ENCODE measurements around the gene EZR. TPM values are rescaled to one million over a fixed set of nuclear protein-coding genes. Genes with fewer than 3 reads are reported as not detected.

The EZR gene
- total RNA-seq, 1 donor from 2014 or later, result 21.4 TPM

DNA sequence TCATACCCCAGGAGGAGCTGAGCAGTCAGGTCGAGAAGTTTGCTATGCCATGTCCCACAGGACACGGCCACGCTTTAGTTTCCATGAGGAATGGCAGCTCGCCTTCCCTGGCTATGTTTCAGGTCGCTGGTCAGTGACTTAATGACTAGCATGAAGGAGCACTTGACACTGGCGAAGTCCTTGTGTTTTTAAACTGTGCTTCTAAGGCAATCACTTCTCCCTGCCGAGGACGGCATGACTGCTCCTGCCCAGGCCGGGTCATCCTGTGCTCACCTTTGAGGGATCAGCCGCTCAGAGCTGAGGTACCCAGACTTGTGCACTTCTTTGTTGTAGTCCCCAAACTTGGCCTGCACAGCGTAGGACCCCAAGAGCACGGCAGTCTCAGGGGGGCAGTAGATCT, 34.1 kb downstream of the EZR start:
- Histone ChIP-seq H3K9me3 (ENCODE audit: control insufficient read depth in 3 of 3, low read length in 3 of 3) (no peaks in the 10 kb centered on the region), H3K27ac (ENCODE audit: low read depth, low read length) (no peak overlapping the region), H3K27me3 (ENCODE audit: control insufficient read depth in 3 of 3, insufficient read depth in 3 of 3, low read length in 3 of 3) (no peaks in the 10 kb centered on the region), H3K9ac (ENCODE audit: low read depth in 1 of 3, low read length in 3 of 3) (no peak overlapping the region), H3K36me3 (ENCODE audit: control insufficient read depth in 3 of 3, insufficient read depth in 3 of 3, low read length in 3 of 3) (peaks cover 26 to 43% (median 40%) of the 10 kb centered on the region in 3 donors), H3K4me1 (ENCODE audit: control insufficient read depth in 3 of 3, insufficient read depth in 3 of 3, low read length in 3 of 3) (peaks cover 0 to 2% (median 0%) of the 10 kb centered on the region in 3 donors), H3K4me3 (ENCODE audit: low read length in 3 of 3) (no peak overlapping the region)

DNA sequence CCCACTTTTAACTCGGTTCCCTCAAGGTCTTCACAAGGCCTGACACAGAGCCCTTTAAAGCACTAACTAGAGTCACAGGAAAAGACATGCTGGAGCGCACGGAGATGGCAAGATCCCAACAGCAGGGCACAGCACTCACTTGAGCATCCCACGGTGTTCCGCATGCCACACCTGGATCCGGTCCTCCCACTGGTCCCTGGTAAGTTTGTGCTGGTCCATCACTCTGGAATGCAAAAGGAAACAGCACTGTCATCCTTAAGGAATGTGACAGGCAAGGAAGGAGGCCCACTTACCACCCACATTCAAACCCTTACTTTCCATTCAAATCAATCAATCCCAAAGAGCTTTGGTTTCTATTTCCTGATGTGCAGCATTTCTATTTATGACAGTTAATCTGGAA, 34.7 kb downstream of the EZR start:
- peaks cover 26 to 43% (median 40%) of the 10 kb centered on the region in 3 donors for H3K36me3 ChIP-seq (ENCODE audit: control insufficient read depth in 3 of 3, insufficient read depth in 3 of 3, low read length in 3 of 3)

GRCh38 chr6:158783851-158784250, 35.3 kb downstream of the EZR start:
- no peak overlapping the region for H3K9ac ChIP-seq (ENCODE audit: low read depth in 1 of 3, low read length in 3 of 3)
- H3K27me3 ChIP-seq (ENCODE audit: control insufficient read depth in 3 of 3, insufficient read depth in 3 of 3, low read length in 3 of 3), result no peaks in the 10 kb centered on the region
- no peak overlapping the region for H3K27ac ChIP-seq (ENCODE audit: low read depth, low read length)
- no peaks in the 10 kb centered on the region for H3K9me3 ChIP-seq (ENCODE audit: control insufficient read depth in 3 of 3, low read length in 3 of 3)
- H3K4me3 ChIP-seq (ENCODE audit: low read length in 3 of 3), result no peak overlapping the region
- H3K36me3 ChIP-seq (ENCODE audit: control insufficient read depth in 3 of 3, insufficient read depth in 3 of 3, low read length in 3 of 3), result peaks cover 25 to 40% (median 40%) of the 10 kb centered on the region in 3 donors
- peaks cover 0 to 2% (median 0%) of the 10 kb centered on the region in 3 donors for H3K4me1 ChIP-seq (ENCODE audit: control insufficient read depth in 3 of 3, insufficient read depth in 3 of 3, low read length in 3 of 3)

More for the DNA sequence above, 34.7 kb downstream of the EZR start:
- Histone ChIP-seq H3K9ac (ENCODE audit: low read depth in 1 of 3, low read length in 3 of 3) (no peak overlapping the region), H3K4me3 (ENCODE audit: low read length in 3 of 3) (no peak overlapping the region), H3K27ac (ENCODE audit: low read depth, low read length) (no peak overlapping the region), H3K9me3 (ENCODE audit: control insufficient read depth in 3 of 3, low read length in 3 of 3) (no peaks in the 10 kb centered on the region), H3K27me3 (ENCODE audit: control insufficient read depth in 3 of 3, insufficient read depth in 3 of 3, low read length in 3 of 3) (no peaks in the 10 kb centered on the region), H3K4me1 (ENCODE audit: control insufficient read depth in 3 of 3, insufficient read depth in 3 of 3, low read length in 3 of 3) (peaks cover 0 to 2% (median 0%) of the 10 kb centered on the region in 3 donors)

DNA sequence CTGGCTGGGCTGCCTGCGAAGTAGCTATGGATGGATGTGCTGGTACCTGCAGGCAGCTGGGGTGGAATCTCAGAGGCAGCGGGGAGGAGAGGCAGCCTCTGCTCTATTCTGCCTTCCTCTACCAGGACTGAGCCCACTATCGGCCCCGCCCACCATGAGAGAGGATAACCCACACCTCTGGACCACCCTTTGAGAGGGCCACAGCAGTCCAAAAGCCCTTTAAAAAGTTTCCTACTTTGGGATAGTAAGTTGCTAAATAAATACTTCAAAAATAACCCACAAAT, 36.1 kb downstream of the EZR start:
- Histone ChIP-seq H3K4me1 (ENCODE audit: control insufficient read depth in 3 of 3, insufficient read depth in 3 of 3, low read length in 3 of 3) (peaks cover 0 to 2% (median 0%) of the 10 kb centered on the region in 3 donors), H3K27me3 (ENCODE audit: control insufficient read depth in 3 of 3, insufficient read depth in 3 of 3, low read length in 3 of 3) (no peaks in the 10 kb centered on the region), H3K36me3 (ENCODE audit: control insufficient read depth in 3 of 3, insufficient read depth in 3 of 3, low read length in 3 of 3) (peaks cover 22 to 40% (median 38%) of the 10 kb centered on the region in 3 donors), H3K9me3 (ENCODE audit: control insufficient read depth in 3 of 3, low read length in 3 of 3) (no peaks in the 10 kb centered on the region), H3K4me3 (ENCODE audit: low read length in 3 of 3) (no peak overlapping the region), H3K27ac (ENCODE audit: low read depth, low read length) (no peak overlapping the region), H3K9ac (ENCODE audit: low read depth in 1 of 3, low read length in 3 of 3) (no peak overlapping the region)

GRCh38 chr6:158782432-158783166, 36.6 kb downstream of the EZR start:
- Histone ChIP-seq H3K9me3 (ENCODE audit: control insufficient read depth in 3 of 3, low read length in 3 of 3) (no peaks in the 10 kb centered on the region), H3K9ac (ENCODE audit: low read depth in 1 of 3, low read length in 3 of 3) (no peak overlapping the region), H3K4me1 (ENCODE audit: control insufficient read depth in 3 of 3, insufficient read depth in 3 of 3, low read length in 3 of 3) (peaks cover 0 to 2% (median 0%) of the 10 kb centered on the region in 3 donors), H3K27me3 (ENCODE audit: control insufficient read depth in 3 of 3, insufficient read depth in 3 of 3, low read length in 3 of 3) (no peaks in the 10 kb centered on the region), H3K27ac (ENCODE audit: low read depth, low read length) (no peak overlapping the region), H3K36me3 (ENCODE audit: control insufficient read depth in 3 of 3, insufficient read depth in 3 of 3, low read length in 3 of 3) (peaks cover 22 to 40% (median 36%) of the 10 kb centered on the region in 3 donors), H3K4me3 (ENCODE audit: low read length in 3 of 3) (no peak overlapping the region)

DNA sequence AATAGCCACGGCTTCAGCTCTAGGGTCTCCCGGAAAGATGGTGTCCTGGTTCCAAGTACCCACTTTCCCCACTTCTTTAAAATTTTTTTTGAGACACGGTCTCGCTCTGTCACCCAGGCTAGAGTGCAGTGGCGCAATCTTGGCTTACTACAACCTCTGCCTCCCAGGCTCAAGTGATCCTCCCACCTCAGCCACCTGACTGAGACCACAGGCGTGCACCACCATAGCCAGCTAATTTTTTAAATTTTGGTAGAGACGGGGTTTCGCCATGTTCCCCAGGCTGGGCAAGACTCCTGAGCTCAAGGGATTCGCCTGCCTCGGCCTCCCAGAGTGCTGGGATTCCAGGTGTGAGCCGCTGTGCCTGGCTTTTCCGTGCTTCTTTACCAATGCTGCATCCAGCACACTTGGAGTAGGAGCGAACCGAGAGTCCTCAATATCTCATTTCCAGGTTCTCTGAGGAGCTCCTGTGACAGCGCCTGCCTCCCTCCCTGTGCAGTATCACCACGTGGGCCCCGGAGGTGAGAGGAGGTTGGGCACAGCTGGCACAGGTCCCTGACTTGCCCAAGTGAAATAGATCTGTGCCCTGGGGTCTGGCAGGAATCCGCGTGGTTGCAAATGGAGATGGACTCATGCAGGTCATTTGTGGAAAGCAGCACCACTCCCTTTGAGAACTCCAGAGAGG, 37.3 kb downstream of the EZR start:
- Histone ChIP-seq H3K4me1 (ENCODE audit: control insufficient read depth in 3 of 3, insufficient read depth in 3 of 3, low read length in 3 of 3) (peaks cover 0 to 2% (median 0%) of the 10 kb centered on the region in 3 donors), H3K4me3 (ENCODE audit: low read length in 3 of 3) (no peak overlapping the region), H3K9ac (ENCODE audit: low read depth in 1 of 3, low read length in 3 of 3) (no peak overlapping the region), H3K27me3 (ENCODE audit: control insufficient read depth in 3 of 3, insufficient read depth in 3 of 3, low read length in 3 of 3) (no peaks in the 10 kb centered on the region), H3K27ac (ENCODE audit: low read depth, low read length) (no peak overlapping the region), H3K36me3 (ENCODE audit: control insufficient read depth in 3 of 3, insufficient read depth in 3 of 3, low read length in 3 of 3) (peaks cover 25 to 40% (median 31%) of the 10 kb centered on the region in 3 donors), H3K9me3 (ENCODE audit: control insufficient read depth in 3 of 3, low read length in 3 of 3) (no peaks in the 10 kb centered on the region)

- Histone ChIP-seq H3K27me3 (ENCODE audit: control insufficient read depth in 3 of 3, insufficient read depth in 3 of 3, low read length in 3 of 3) (no peaks in the 10 kb centered on the region), H3K4me1 (ENCODE audit: control insufficient read depth in 3 of 3, insufficient read depth in 3 of 3, low read length in 3 of 3) (peaks cover 0 to 2% (median 0%) of the 10 kb centered on the region in 3 donors), H3K36me3 (ENCODE audit: control insufficient read depth in 3 of 3, insufficient read depth in 3 of 3, low read length in 3 of 3) (peaks cover 29 to 40% (median 36%) of the 10 kb centered on the region in 3 donors), H3K9me3 (ENCODE audit: control insufficient read depth in 3 of 3, low read length in 3 of 3) (no peaks in the 10 kb centered on the region), H3K4me3 (ENCODE audit: low read length in 3 of 3) (no peak overlapping the region), H3K27ac (ENCODE audit: low read depth, low read length) (no peak overlapping the region), H3K9ac (ENCODE audit: low read depth in 1 of 3, low read length in 3 of 3) (no peak overlapping the region)
These were observed 38.0 kb downstream of the EZR start for GRCh38 chr6:158780988-158781691.

DNA sequence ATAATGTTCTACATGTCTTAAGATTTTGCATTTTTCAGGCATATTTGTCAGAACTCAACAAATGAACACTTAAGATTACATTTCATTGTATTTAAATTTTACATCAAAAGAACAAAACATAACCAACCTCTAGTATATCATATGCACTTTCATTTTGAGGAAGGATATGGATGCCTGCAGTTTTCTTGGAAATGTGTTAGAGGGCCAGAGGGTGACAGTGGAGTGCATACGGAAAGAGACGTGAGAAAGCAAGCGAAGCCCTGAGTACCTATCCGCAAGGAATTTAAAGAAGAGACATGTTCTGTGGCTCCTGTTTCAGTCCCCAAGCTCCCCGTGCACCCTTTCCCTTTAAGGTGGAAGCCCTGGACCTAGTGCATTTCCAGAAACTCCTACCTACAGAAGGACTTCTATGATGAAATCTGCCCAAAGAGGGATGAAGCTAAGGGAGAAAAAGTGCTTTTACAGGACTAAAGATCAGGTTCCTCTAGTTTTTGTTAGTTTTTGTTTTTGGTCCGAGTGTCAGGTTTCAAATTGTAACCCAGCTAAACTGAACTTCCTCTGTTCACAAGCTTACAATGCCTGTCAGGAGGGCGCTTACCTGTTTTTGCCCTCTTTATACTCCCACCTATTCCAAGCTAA, 38.8 kb downstream of the EZR start:
- Histone ChIP-seq H3K4me3 (ENCODE audit: low read length in 3 of 3) (no peak overlapping the region), H3K27ac (ENCODE audit: low read depth, low read length) (no peak overlapping the region), H3K4me1 (ENCODE audit: control insufficient read depth in 3 of 3, insufficient read depth in 3 of 3, low read length in 3 of 3) (peaks cover 0 to 2% (median 0%) of the 10 kb centered on the region in 3 donors), H3K36me3 (ENCODE audit: control insufficient read depth in 3 of 3, insufficient read depth in 3 of 3, low read length in 3 of 3) (peaks cover 32 to 40% (median 38%) of the 10 kb centered on the region in 3 donors), H3K9ac (ENCODE audit: low read depth in 1 of 3, low read length in 3 of 3) (no peak overlapping the region), H3K9me3 (ENCODE audit: control insufficient read depth in 3 of 3, low read length in 3 of 3) (no peaks in the 10 kb centered on the region), H3K27me3 (ENCODE audit: control insufficient read depth in 3 of 3, insufficient read depth in 3 of 3, low read length in 3 of 3) (no peaks in the 10 kb centered on the region)

DNA sequence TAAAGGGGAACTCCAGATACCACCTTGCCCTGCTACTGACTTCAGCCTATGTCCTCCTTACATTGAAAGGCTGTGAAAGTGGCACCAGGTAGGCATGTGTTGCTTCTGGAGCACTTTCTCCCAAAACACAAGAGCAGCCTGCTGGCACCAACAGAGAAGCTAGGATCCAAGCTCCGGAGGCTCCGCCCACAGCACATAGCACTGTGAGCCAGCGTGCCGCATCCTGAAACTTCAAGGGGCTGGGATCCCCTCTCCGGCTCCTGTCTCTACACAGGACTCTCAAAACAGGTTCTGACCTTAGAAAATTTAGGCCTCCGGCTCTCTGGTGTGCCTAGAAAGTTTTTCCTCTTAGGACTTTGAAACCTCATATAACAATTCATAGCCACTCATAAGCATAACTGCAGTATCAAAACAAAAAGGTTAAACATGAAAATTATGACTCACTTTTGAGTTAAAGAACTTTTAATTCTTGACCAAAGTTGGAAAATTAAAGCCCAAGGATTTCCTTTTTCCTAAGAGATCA, 41.1 kb downstream of the EZR start:
- no peaks in the 10 kb centered on the region for H3K9me3 ChIP-seq (ENCODE audit: control insufficient read depth in 3 of 3, low read length in 3 of 3)
- H3K27ac ChIP-seq (ENCODE audit: low read depth, low read length), result no peak overlapping the region
- no peaks in the 10 kb centered on the region for H3K27me3 ChIP-seq (ENCODE audit: control insufficient read depth in 3 of 3, insufficient read depth in 3 of 3, low read length in 3 of 3)
- no peak overlapping the region for H3K4me3 ChIP-seq (ENCODE audit: low read length in 3 of 3)
- H3K9ac ChIP-seq (ENCODE audit: low read depth in 1 of 3, low read length in 3 of 3), result no peak overlapping the region
- peaks cover 19 to 22% (median 19%) of the 10 kb centered on the region in 3 donors for H3K36me3 ChIP-seq (ENCODE audit: control insufficient read depth in 3 of 3, insufficient read depth in 3 of 3, low read length in 3 of 3)
- peaks cover 0 to 2% (median 0%) of the 10 kb centered on the region in 3 donors for H3K4me1 ChIP-seq (ENCODE audit: control insufficient read depth in 3 of 3, insufficient read depth in 3 of 3, low read length in 3 of 3)

Measured in skeletal muscle tissue (tissue), 4 donors.